WTC11 (cell line): Measurements from ENCODE around the gene METTL22.

Source experiments
- CBFB ChIP-seq: sonication (generic); formaldehyde crosslinking; IDR thresholded peaks from 2 replicates; pipeline ENCODE4 v1.8.1; 2022; ENCODE audit warnings: mild to moderate bottlenecking, low read depth, missing genetic modification reagents
- CTCF ChIP-seq: fragments of 200-600 bp; IDR thresholded peaks from 2 replicates; pipeline ENCODE4 v1.8.0; 2022; ENCODE audit warnings: antibody characterized with exemption
- E2F4 ChIP-seq: sonication (generic); formaldehyde crosslinking; IDR thresholded peaks from 2 replicates; pipeline ENCODE4 v1.8.1; 2022; ENCODE audit warnings: low read depth, mild to moderate bottlenecking, moderate library complexity, missing genetic modification reagents, borderline replicate concordance
- SMAD3 ChIP-seq: sonication (generic); formaldehyde crosslinking; IDR thresholded peaks from 2 replicates; pipeline ENCODE4 v1.8.0; 2022; ENCODE audit warnings: missing genetic modification reagents, mild to moderate bottlenecking, borderline replicate concordance
- SP1 ChIP-seq: sonication (generic); formaldehyde crosslinking; conservative IDR thresholded peaks from 2 replicates; pipeline ENCODE4 v1.8.1; 2022; ENCODE audit warnings: missing genetic modification reagents
- USF2 ChIP-seq: sonication (generic); formaldehyde crosslinking; IDR thresholded peaks from 2 replicates; pipeline ENCODE4 v1.8.1; 2023; ENCODE audit warnings: mild to moderate bottlenecking, missing genetic modification reagents, moderate library complexity
- ZNF121 ChIP-seq: sonication (generic); formaldehyde crosslinking; IDR thresholded peaks from 2 replicates; pipeline ENCODE4 v1.8.0; 2023; ENCODE audit warnings: missing genetic modification reagents
- TF ChIP-seq, protein P1 (sequence below): sonication (generic); formaldehyde crosslinking; IDR thresholded peaks from 2 replicates; pipeline ENCODE4 v1.8.1; 2023; ENCODE audit warnings: mild to moderate bottlenecking, moderate library complexity, missing genetic modification reagents

GRCh38 chr16:8594149-8594666 lies 27.3 kb upstream of the METTL22 start:
- no peak for TF ChIP-seq CTCF
- TF ChIP-seq, protein P1, sequence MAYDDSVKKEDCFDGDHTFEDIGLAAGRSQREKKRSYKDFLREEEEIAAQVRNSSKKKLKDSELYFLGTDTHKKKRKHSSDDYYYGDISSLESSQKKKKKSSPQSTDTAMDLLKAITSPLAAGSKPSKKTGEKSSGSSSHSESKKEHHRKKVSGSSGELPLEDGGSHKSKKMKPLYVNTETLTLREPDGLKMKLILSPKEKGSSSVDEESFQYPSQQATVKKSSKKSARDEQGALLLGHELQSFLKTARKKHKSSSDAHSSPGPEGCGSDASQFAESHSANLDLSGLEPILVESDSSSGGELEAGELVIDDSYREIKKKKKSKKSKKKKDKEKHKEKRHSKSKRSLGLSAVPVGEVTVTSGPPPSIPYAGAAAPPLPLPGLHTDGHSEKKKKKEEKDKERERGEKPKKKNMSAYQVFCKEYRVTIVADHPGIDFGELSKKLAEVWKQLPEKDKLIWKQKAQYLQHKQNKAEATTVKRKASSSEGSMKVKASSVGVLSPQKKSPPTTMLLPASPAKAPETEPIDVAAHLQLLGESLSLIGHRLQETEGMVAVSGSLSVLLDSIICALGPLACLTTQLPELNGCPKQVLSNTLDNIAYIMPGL, result no peak
- no peak for TF ChIP-seq SMAD3 (CRISPR knock-in tag)
- TF ChIP-seq CBFB, result no peak
- no peak for TF ChIP-seq USF2 (CRISPR knock-in tag)
- TF ChIP-seq ZNF121 (CRISPR knock-in tag), result no peak
- TF ChIP-seq SP1 (CRISPR knock-in tag), result no peak
- TF ChIP-seq E2F4 (CRISPR knock-in tag), result no peak
